A549 (cell line): ENCODE results near the gene LCN12.

ENCODE experiments used
- BHLHE40 ChIP-seq: IDR thresholded peaks from 2 replicates; pipeline ENCODE4 v1.6.1; 2012; ENCODE audit warnings: low read depth, low read length, inconsistent platforms
- CHD2 ChIP-seq: fragments of 150-350 bp; IDR thresholded peaks from 2 replicates; pipeline ENCODE4 v1.6.1; 2014; ENCODE audit warnings: low read length; ENCODE audit not compliant: partially characterized antibody
- EP300 ChIP-seq, 2 experiments: fragments of >200 bp; sonication (Bioruptor Twin); formaldehyde crosslinking; IDR thresholded peaks; 2 replicates in 1 of 2; 3 replicates in 1 of 2; pipeline ENCODE4 v1.6.1; 2016 to 2017
- ESRRA ChIP-seq: fragments of 150-350 bp; IDR thresholded peaks from 2 replicates; pipeline ENCODE4 v1.6.1; 2014; ENCODE audit warnings: mild to moderate bottlenecking, low read length, borderline replicate concordance
- JUN ChIP-seq, 2 experiments: fragments of >200 bp; sonication (Bioruptor Twin); formaldehyde crosslinking; IDR thresholded peaks; 2 replicates in 1 of 2; 3 replicates in 1 of 2; pipeline ENCODE4 v1.6.1; 2016 to 2017
- POLR2A ChIP-seq: IDR thresholded peaks from 2 replicates; pipeline ENCODE4 v1.6.1; 2012; ENCODE audit warnings: mild to moderate bottlenecking, low read length
- TP53 ChIP-seq: fragments of 250-450 bp; sonication (Bioruptor Pico); IDR thresholded peaks from 2 replicates; pipeline ENCODE4 v1.5.0; 2021; ENCODE audit warnings: mild to moderate bottlenecking, moderate library complexity
- TF ChIP-seq, protein P1 (sequence below): IDR thresholded peaks from 2 replicates; pipeline ENCODE4 v1.6.1; 2012
- TF ChIP-seq, protein P2 (sequence below): fragments of 450-650 bp; IDR thresholded peaks from 2 replicates; pipeline ENCODE4 v1.6.1; 2014; ENCODE audit warnings: antibody characterized with exemption
- TF ChIP-seq, protein P3 (sequence below): fragments of >200 bp; sonication (Bioruptor Twin); formaldehyde crosslinking; IDR thresholded peaks from 3 replicates; pipeline ENCODE4 v1.5.1; 2016
- TF ChIP-seq, protein P4 (sequence below): IDR thresholded peaks from 2 replicates; pipeline ENCODE4 v1.6.1; 2012
- TF ChIP-seq, protein P5 (sequence below): fragments of 200-600 bp; sonication (generic); IDR thresholded peaks from 2 replicates; pipeline ENCODE4 v1.6.1; 2016; ENCODE audit warnings: antibody characterized with exemption, mild to moderate bottlenecking, moderate library complexity

DNA sequence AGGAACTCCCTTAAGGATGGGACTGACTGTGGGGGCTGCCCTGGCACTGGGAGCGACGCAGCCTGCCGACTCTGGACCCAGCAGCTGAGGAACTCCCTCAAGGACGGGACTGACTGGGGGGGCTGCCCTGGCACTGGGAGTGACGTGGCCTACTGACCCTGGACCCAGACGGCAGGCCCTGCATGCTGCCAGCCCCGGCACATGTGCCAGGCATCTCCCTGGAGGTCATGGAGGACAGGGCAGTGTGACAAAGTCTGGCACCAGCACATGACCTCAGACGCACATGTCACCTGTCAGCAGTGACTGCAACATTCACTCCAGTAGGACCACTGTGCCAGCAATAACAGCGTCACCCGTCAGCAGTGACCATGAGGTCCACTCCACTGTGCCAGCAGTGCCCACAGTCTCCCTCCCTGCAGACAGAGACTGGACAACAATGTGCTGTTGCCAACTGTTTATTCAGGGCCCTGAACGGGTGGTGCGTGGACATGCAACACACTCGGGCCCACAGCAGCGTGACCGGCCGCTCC, 12.0 kb upstream of the LCN12 start:
- TF ChIP-seq TP53 (CRISPR knock-in tag) (no peak), POLR2A (no peak), BHLHE40 (no peak), EP300 (IDR thresholded peaks at IDR 0.05) (no peak), ESRRA (no peak), JUN (IDR thresholded peaks at IDR 0.05) (no peak), CHD2 (no peak)
- TF ChIP-seq, protein P1, sequence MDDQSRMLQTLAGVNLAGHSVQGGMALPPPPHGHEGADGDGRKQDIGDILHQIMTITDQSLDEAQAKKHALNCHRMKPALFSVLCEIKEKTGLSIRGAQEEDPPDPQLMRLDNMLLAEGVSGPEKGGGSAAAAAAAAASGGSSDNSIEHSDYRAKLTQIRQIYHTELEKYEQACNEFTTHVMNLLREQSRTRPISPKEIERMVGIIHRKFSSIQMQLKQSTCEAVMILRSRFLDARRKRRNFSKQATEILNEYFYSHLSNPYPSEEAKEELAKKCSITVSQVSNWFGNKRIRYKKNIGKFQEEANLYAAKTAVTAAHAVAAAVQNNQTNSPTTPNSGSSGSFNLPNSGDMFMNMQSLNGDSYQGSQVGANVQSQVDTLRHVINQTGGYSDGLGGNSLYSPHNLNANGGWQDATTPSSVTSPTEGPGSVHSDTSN: 0 out of 2 replicates have a peak, but pooled peaks have one; percentile 44
- TF ChIP-seq, protein P2, sequence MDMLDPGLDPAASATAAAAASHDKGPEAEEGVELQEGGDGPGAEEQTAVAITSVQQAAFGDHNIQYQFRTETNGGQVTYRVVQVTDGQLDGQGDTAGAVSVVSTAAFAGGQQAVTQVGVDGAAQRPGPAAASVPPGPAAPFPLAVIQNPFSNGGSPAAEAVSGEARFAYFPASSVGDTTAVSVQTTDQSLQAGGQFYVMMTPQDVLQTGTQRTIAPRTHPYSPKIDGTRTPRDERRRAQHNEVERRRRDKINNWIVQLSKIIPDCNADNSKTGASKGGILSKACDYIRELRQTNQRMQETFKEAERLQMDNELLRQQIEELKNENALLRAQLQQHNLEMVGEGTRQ: no peak
- TF ChIP-seq, protein P3, sequence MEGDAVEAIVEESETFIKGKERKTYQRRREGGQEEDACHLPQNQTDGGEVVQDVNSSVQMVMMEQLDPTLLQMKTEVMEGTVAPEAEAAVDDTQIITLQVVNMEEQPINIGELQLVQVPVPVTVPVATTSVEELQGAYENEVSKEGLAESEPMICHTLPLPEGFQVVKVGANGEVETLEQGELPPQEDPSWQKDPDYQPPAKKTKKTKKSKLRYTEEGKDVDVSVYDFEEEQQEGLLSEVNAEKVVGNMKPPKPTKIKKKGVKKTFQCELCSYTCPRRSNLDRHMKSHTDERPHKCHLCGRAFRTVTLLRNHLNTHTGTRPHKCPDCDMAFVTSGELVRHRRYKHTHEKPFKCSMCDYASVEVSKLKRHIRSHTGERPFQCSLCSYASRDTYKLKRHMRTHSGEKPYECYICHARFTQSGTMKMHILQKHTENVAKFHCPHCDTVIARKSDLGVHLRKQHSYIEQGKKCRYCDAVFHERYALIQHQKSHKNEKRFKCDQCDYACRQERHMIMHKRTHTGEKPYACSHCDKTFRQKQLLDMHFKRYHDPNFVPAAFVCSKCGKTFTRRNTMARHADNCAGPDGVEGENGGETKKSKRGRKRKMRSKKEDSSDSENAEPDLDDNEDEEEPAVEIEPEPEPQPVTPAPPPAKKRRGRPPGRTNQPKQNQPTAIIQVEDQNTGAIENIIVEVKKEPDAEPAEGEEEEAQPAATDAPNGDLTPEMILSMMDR: no peak
- TF ChIP-seq, protein P4, sequence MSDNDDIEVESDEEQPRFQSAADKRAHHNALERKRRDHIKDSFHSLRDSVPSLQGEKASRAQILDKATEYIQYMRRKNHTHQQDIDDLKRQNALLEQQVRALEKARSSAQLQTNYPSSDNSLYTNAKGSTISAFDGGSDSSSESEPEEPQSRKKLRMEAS: peak; percentile 25; the same call in 1 of the 2 replicates
- TF ChIP-seq, protein P5, sequence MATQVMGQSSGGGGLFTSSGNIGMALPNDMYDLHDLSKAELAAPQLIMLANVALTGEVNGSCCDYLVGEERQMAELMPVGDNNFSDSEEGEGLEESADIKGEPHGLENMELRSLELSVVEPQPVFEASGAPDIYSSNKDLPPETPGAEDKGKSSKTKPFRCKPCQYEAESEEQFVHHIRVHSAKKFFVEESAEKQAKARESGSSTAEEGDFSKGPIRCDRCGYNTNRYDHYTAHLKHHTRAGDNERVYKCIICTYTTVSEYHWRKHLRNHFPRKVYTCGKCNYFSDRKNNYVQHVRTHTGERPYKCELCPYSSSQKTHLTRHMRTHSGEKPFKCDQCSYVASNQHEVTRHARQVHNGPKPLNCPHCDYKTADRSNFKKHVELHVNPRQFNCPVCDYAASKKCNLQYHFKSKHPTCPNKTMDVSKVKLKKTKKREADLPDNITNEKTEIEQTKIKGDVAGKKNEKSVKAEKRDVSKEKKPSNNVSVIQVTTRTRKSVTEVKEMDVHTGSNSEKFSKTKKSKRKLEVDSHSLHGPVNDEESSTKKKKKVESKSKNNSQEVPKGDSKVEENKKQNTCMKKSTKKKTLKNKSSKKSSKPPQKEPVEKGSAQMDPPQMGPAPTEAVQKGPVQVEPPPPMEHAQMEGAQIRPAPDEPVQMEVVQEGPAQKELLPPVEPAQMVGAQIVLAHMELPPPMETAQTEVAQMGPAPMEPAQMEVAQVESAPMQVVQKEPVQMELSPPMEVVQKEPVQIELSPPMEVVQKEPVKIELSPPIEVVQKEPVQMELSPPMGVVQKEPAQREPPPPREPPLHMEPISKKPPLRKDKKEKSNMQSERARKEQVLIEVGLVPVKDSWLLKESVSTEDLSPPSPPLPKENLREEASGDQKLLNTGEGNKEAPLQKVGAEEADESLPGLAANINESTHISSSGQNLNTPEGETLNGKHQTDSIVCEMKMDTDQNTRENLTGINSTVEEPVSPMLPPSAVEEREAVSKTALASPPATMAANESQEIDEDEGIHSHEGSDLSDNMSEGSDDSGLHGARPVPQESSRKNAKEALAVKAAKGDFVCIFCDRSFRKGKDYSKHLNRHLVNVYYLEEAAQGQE: no peak
